Endothelial cell of umbilical vein (primary cell): Measurements from ENCODE around the gene IGSF3. TPM values are rescaled to one million over a fixed set of nuclear protein-coding genes. Genes with fewer than 3 reads are reported as not detected.

Source experiments
- BruUV-seq: library from RNA; stranded (reverse); fragments of 400-500 nt; replicated peaks from 2 replicates; lab custom pipeline; 2021; lab: Mats Ljungman, UMichigan
- CTCF ChIA-PET: fragments of 300-600, 350-600 bp; sonication (Branson Sonifier 250); formaldehyde crosslinking; loops from one replicate; lab custom pipeline; 2021; ENCODE audit warnings: antibody characterized with exemption, inconsistent platforms; lab: Charles Lee
- POLR2A ChIA-PET: fragments of 300-600, 350-600 bp; sonication (Branson Sonifier 250); formaldehyde crosslinking; loops from one replicate; lab custom pipeline; 2021; ENCODE audit warnings: antibody characterized with exemption, inconsistent platforms; lab: Charles Lee
- DNase-seq: peaks from one replicate; pipeline ENCODE4 v3.0.0-alpha.2; 2011; ENCODE audit warnings: low read depth, low spot score
- FAIRE-seq: peaks from 2 replicates; lab custom pipeline; 2011; peaks lifted over from hg19 to GRCh38; lab: Jason Lieb, UNC
- H2AFZ ChIP-seq: 2 replicates; pipeline ENCODE4 v1.6.0; 2012; ENCODE audit warnings: low read depth, low read length, control low read depth, inconsistent platforms
- H3K27ac ChIP-seq: 2 replicates; pipeline ENCODE4 v1.5.1; 2011; ENCODE audit warnings: low read depth, mild to moderate bottlenecking, control low read depth, low read length, moderate library complexity; ENCODE audit not compliant: insufficient read depth
- H3K27me3 ChIP-seq, 2 experiments: 2 replicates each; pipeline versions ENCODE4 v1.6.0 to v1.6.1; 2011; ENCODE audit warnings: low read length in 2 of 2, mixed read lengths in 1 of 2; ENCODE audit not compliant: control insufficient read depth in 2 of 2, insufficient read depth in 2 of 2
- H3K36me3 ChIP-seq, 2 experiments: 2 replicates in 1 of 2; 3 replicates in 1 of 2; pipeline ENCODE4 v1.5.1; 2011; ENCODE audit warnings: low read length in 2 of 2, mild to moderate bottlenecking in 1 of 2, moderate library complexity in 1 of 2; ENCODE audit not compliant: control insufficient read depth in 2 of 2, insufficient read depth in 2 of 2; ENCODE audit errors: extremely low read depth in 1 of 2
- H3K4me1 ChIP-seq: 3 replicates; pipeline ENCODE4 v1.5.1; 2011; ENCODE audit warnings: mild to moderate bottlenecking, low read length; ENCODE audit not compliant: control insufficient read depth, insufficient read depth; ENCODE audit errors: extremely low read depth
- H3K4me2 ChIP-seq: 2 replicates; pipeline ENCODE4 v1.6.1; 2011; ENCODE audit warnings: low read length, control low read depth, mixed read lengths; ENCODE audit not compliant: insufficient read depth
- H3K4me3 ChIP-seq, 3 experiments: fragments of 200-600 bp in 1 of 3; sonication (generic), shearing (Covaris generic) in 1 of 3; replicated peaks in 1 of 3; 2 replicates each; pipeline ENCODE4 v1.5.1; 2011 to 2016; ENCODE audit warnings: control low read depth in 3 of 3, low read length in 3 of 3, mild to moderate bottlenecking in 2 of 3, inconsistent platforms in 1 of 3, low read depth in 1 of 3, moderate library complexity in 1 of 3; ENCODE audit not compliant: insufficient read depth in 1 of 3
- H3K79me2 ChIP-seq: 2 replicates; pipeline ENCODE4 v1.6.0; 2012; ENCODE audit warnings: low read length, inconsistent platforms; ENCODE audit not compliant: control insufficient read depth, insufficient read depth
- H3K9ac ChIP-seq: replicated peaks from 2 replicates; pipeline ENCODE3; 2011; ENCODE audit warnings: low read length, control low read depth; ENCODE audit not compliant: insufficient read depth; ENCODE audit errors: extremely low read depth
- H3K9me1 ChIP-seq: replicated peaks from 3 replicates; pipeline ENCODE4 v1.6.0; 2011; ENCODE audit warnings: mild to moderate bottlenecking, low read length; ENCODE audit not compliant: control insufficient read depth, insufficient read depth; ENCODE audit errors: extremely low read depth
- H3K9me3 ChIP-seq: replicated peaks from 2 replicates; pipeline ENCODE4 v1.5.1; 2012; ENCODE audit warnings: low read length, inconsistent platforms; ENCODE audit not compliant: control insufficient read depth, insufficient read depth
- H4K20me1 ChIP-seq: replicated peaks from 2 replicates; pipeline ENCODE3; 2011; ENCODE audit warnings: mild to moderate bottlenecking, low read length; ENCODE audit not compliant: control insufficient read depth, insufficient read depth; ENCODE audit errors: extremely low read depth
- EZH2 ChIP-seq: IDR thresholded peaks from 2 replicates; pipeline ENCODE4 v1.6.1; 2012; ENCODE audit warnings: borderline replicate concordance, low read depth, mild to moderate bottlenecking, moderate library complexity, low read length, inconsistent platforms; ENCODE audit not compliant: severe bottlenecking
- FOS ChIP-seq: IDR thresholded peaks from 2 replicates; pipeline ENCODE4 v1.6.1; 2011; ENCODE audit warnings: mild to moderate bottlenecking, low read length, moderate library complexity, borderline replicate concordance; ENCODE audit not compliant: insufficient read depth
- GATA2 ChIP-seq: IDR thresholded peaks from 2 replicates; pipeline ENCODE4 v1.7.0; 2011; ENCODE audit warnings: low read depth, mild to moderate bottlenecking, moderate library complexity, mixed read lengths, low read length; ENCODE audit not compliant: insufficient read length, insufficient read depth
- JUN ChIP-seq: IDR thresholded peaks from 2 replicates; pipeline ENCODE4 v1.6.1; 2011; ENCODE audit warnings: borderline replicate concordance, low read depth; ENCODE audit not compliant: insufficient read length, insufficient read depth
- MYC ChIP-seq: IDR thresholded peaks from one replicate; pipeline ENCODE4 v1.6.1; 2011; ENCODE audit warnings: mild to moderate bottlenecking, low read depth, low read length
- POLR2A ChIP-seq: IDR thresholded peaks from 2 replicates; pipeline ENCODE4 v1.6.1; 2012; ENCODE audit warnings: low read depth, mild to moderate bottlenecking, control low read depth, low read length
- POLR2AphosphoS5 ChIP-seq: IDR thresholded peaks from 2 replicates; pipeline ENCODE4 v1.6.1; 2012; ENCODE audit warnings: low read depth, mild to moderate bottlenecking, control low read depth, low read length, moderate library complexity; ENCODE audit not compliant: insufficient read depth
- dilution Hi-C: fragments of 300-500 bp; cut with MboI; formaldehyde crosslinking; loops from one replicate; pipeline ENCODE4 v1.15.0; 2019; ENCODE audit warnings: low sequenced_read_pairs; ENCODE audit not compliant: extremely low pct_ligation_motif_present
- intact Hi-C: fragments of 100-400 bp; cut with micrococcal nuclease; formaldehyde crosslinking; loops from one replicate; pipeline ENCODE4 v1.10.0; 2022
- polyA plus RNA-seq, 4 experiments: library from polyadenylated mRNA; depleted of rRNA in 3 of 4; stranded (reverse) in 3 of 4; unstranded in 1 of 4; fragments of >200 nt; gene quantifications; 2 replicates each; pipeline versions ENCODE4 v1.2.1 to v1.2.3, GENCODE V29; 2011 to 2012; ENCODE audit warnings: missing spikeins in 1 of 4
- total RNA-seq: library from RNA; stranded (reverse); gene quantifications from 2 replicates; pipeline ENCODE4 v1.2.3, GENCODE V29; 2021
- TF ChIP-seq, protein P1 (sequence below): IDR thresholded peaks from 2 replicates; pipeline ENCODE4 v1.6.1; 2011; ENCODE audit not compliant: insufficient read depth, insufficient read length
- TF ChIP-seq, protein P2 (sequence below), 2 donors: IDR thresholded peaks; 1 replicate in 1 of 2; 2 replicates in 1 of 2; pipeline ENCODE4 v1.5.1; 2011; ENCODE audit warnings: low read length in 2 of 2, mild to moderate bottlenecking in 2 of 2, moderate library complexity in 2 of 2, control low read depth in 1 of 2, inconsistent platforms in 1 of 2, low read depth in 1 of 2; ENCODE audit not compliant: insufficient read depth in 1 of 2; ENCODE audit errors: extremely low read depth in 1 of 2

The IGSF3 gene
- total and polyA plus RNA-seq, 2 donors (not counting 3 experiments of a cell fraction or from before 2014, with no cell fraction given): 0.63 to 2.2 TPM

DNA sequence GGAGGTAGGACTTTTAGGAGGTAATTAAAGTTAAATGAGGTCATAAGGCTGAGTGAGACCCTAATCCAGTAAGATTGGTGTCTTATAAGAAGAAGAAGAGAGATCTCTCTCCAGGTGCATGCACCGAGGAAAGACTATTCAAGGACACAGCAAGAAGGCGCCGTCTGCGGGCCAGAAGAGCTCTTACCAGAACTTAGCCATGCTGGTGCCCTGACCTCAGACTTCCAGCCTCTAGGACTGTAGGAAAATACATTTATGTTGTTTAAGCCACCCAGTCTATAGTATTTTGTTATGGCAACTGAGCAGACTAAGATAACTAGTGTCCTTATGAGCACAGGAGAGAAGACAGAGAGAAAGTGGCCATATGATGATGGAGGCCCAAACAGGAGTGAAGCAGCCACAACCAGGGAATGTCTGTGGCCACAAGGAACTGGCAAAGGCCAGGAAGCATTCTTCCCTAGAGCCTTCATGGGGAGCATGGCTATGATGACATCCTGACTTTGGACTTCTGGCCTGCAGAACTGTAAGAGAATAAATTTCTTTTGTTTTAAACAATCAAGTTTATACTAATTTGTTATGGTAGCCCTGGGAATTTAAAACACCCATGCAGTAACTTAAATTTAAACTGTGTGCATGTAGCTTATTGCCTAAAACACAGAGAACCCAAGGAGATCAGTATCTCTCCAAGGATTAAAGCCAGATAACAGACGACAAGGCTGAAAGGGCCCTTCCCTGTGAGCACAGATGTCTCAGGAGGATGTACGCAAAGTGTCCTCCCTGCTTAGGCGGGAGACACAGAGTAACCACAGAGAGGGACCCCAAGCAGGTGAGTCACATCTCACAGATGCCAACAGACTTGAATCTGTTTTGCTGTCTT, 86.8 kb downstream of the IGSF3 start:
- POLR2A ChIA-PET: no interaction called here
- no peak overlapping the region for H2AFZ ChIP-seq
- no peak overlapping the region for H3K9ac ChIP-seq
- H3K4me1 ChIP-seq: no peaks in the 10 kb centered on the region
- no peak for DNase-seq
- no peak overlapping the region for H3K27ac ChIP-seq
- H3K9me3 ChIP-seq: no peaks in the 10 kb centered on the region
- CTCF ChIA-PET: interaction anchor here (1.4 to 1.9 kb wide), 2 partner anchors 15 kb away, joined by 4 to 12 read pairs; no protein-coding TSS in a partner anchor
- no peaks in the 10 kb centered on the region for H3K36me3 ChIP-seq
- H3K79me2 ChIP-seq: no peaks in the 10 kb centered on the region
- H3K9me1 ChIP-seq: no peaks in the 10 kb centered on the region
- no peaks in the 10 kb centered on the region for H4K20me1 ChIP-seq
- peaks cover 2 to 9% of the 10 kb centered on the region in 2 experiments for H3K27me3 ChIP-seq
- H3K4me3 ChIP-seq: no peak overlapping the region
- dilution Hi-C loops: no loop called here
- BruUV-seq: no TSS peak
- intact Hi-C loops: no loop called here
- FAIRE-seq: no peak
- TF ChIP-seq JUN (no peak), GATA2 (no peak)
- no peak overlapping the region for H3K4me2 ChIP-seq

DNA sequence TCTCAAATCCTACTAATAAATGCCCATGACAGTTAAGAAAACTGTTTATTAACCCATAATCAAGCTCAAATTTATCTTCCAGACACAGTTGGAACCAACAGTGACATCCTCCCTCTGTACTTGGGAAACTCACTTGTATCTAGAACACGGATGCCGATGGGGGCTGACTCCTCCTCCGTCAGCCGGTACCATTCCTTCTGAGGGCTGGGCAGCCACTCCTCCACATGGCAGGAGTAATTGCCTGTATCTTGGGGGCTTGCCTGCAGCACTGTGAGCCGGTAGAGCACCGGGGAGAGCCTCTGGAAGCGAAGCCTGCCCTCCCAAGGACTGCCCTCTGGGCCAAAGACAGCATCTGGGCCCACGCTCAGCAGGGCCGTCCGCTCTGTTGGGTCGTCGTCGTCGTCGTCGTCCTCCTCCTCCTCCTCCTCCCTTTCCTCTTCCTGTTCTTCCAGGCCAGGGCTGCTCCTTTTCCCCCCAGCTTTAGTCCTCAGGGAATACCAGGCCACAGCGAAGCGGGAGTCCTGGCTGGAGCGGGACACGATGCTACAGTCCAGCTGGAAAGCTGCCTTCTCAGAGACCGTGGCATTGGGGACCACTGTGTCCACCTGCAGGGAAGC, 88.2 kb downstream of the IGSF3 start:
- Histone ChIP-seq H3K9me1 (no peaks in the 10 kb centered on the region), H3K9ac (no peak overlapping the region), H3K27ac (no peak overlapping the region), H3K9me3 (no peaks in the 10 kb centered on the region), H4K20me1 (no peaks in the 10 kb centered on the region), H3K4me1 (no peaks in the 10 kb centered on the region), H3K27me3 (peaks cover 4 to 9% of the 10 kb centered on the region in 2 experiments), H2AFZ (no peak overlapping the region), H3K36me3 (no peaks in the 10 kb centered on the region), H3K79me2 (no peaks in the 10 kb centered on the region), H3K4me2 (no peak overlapping the region), H3K4me3 (no peak overlapping the region)
- no peak for TF ChIP-seq JUN
- TF ChIP-seq MYC: no peak
- no peak for TF ChIP-seq POLR2AphosphoS5
- TF ChIP-seq GATA2: no peak
- TF ChIP-seq, protein P1, sequence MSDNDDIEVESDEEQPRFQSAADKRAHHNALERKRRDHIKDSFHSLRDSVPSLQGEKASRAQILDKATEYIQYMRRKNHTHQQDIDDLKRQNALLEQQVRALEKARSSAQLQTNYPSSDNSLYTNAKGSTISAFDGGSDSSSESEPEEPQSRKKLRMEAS: no peak
- TF ChIP-seq, protein P2, sequence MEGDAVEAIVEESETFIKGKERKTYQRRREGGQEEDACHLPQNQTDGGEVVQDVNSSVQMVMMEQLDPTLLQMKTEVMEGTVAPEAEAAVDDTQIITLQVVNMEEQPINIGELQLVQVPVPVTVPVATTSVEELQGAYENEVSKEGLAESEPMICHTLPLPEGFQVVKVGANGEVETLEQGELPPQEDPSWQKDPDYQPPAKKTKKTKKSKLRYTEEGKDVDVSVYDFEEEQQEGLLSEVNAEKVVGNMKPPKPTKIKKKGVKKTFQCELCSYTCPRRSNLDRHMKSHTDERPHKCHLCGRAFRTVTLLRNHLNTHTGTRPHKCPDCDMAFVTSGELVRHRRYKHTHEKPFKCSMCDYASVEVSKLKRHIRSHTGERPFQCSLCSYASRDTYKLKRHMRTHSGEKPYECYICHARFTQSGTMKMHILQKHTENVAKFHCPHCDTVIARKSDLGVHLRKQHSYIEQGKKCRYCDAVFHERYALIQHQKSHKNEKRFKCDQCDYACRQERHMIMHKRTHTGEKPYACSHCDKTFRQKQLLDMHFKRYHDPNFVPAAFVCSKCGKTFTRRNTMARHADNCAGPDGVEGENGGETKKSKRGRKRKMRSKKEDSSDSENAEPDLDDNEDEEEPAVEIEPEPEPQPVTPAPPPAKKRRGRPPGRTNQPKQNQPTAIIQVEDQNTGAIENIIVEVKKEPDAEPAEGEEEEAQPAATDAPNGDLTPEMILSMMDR (IDR thresholded peaks at IDR 0.05; ENCODE audit: extremely low read depth in 1 of 2, insufficient read depth in 1 of 2, low read depth in 1 of 2, low read length in 2 of 2): no peak
- TF ChIP-seq FOS: no peak
- no peak for TF ChIP-seq EZH2
- TF ChIP-seq POLR2A: no peak
- FAIRE-seq: no peak
- no peak for DNase-seq
- dilution Hi-C loops: no loop called here
- ChIA-PET POLR2A (no interaction called here), CTCF (interaction anchor here (1.4 kb wide), 1 partner anchor 17 kb away, joined by 4 read pairs; no protein-coding TSS in a partner anchor)
- no TSS peak for BruUV-seq
- intact Hi-C loops: loop anchor here (10.0 kb wide), 1 partner anchor 275 kb away; no protein-coding TSS in a partner anchor
